Naive thymus-derived CD8-positive, alpha-beta T cell (primary cell): ENCODE results near the gene GMFB. TPM values are rescaled to one million over a fixed set of nuclear protein-coding genes. Genes with fewer than 3 reads are reported as not detected.

Experiments
- ATAC-seq, 2 donors: fragments of 150-1000 bp; cut with Tn5 transposase in 1 of 2; sonication (Bioruptor Pico), chemical (Tn5 transposase) in 1 of 2; 1 replicate in 1 of 2; 2 replicates in 1 of 2; pipeline ENCODE4 v1.10.0; 2021; ENCODE audit warnings: mild to moderate bottlenecking in 2 of 2, moderate library complexity in 2 of 2
- POLR2A ChIA-PET: fragments of 350-600 bp; sonication (Branson Sonifier 250); formaldehyde crosslinking; loops from one replicate; lab custom pipeline; 2021; ENCODE audit warnings: antibody characterized with exemption; lab: Charles Lee
- DNase-seq, 10 donors: peaks; one replicate each; pipeline versions ENCODE4 v3.0.0 to v3.0.0-alpha.2; 2020 to 2022
- H3K27ac Mint-ChIP-seq, 10 donors: one replicate each; pipeline ENCODE4 v1.8.0; 2020 to 2022; ENCODE audit warnings: mild to moderate bottlenecking in 10 of 10, mixed read lengths in 10 of 10, moderate library complexity in 4 of 10, inconsistent platforms in 1 of 10
- H3K27me3 Mint-ChIP-seq, 5 donors: one replicate each; pipeline ENCODE4 v1.8.0; 2021 to 2022; ENCODE audit warnings: mixed read lengths in 5 of 5
- H3K36me3 Mint-ChIP-seq, 3 donors: one replicate each; pipeline ENCODE4 v1.8.0; 2020 to 2022; ENCODE audit warnings: mixed read lengths in 3 of 3, mild to moderate bottlenecking in 2 of 3, inconsistent platforms in 1 of 3
- H3K4me1 Mint-ChIP-seq, 4 donors: one replicate each; pipeline ENCODE4 v1.8.0; 2021 to 2022; ENCODE audit warnings: mixed read lengths in 4 of 4
- H3K4me3 Mint-ChIP-seq, 10 donors: one replicate each; pipeline ENCODE4 v1.8.0; 2020 to 2022; ENCODE audit warnings: mild to moderate bottlenecking in 10 of 10, mixed read lengths in 10 of 10, moderate library complexity in 6 of 10, inconsistent platforms in 1 of 10
- H3K9me3 Mint-ChIP-seq, 9 donors: one replicate each; pipeline ENCODE4 v1.8.0; 2020 to 2022; ENCODE audit warnings: mixed read lengths in 9 of 9, mild to moderate bottlenecking in 3 of 9, inconsistent platforms in 1 of 9, moderate library complexity in 1 of 9
- polyA plus RNA-seq, 3 donors: library from polyadenylated mRNA; unstranded; fragments of 300-500 nt; fragmentation: Illumina TruSeq; gene quantifications; one replicate each; pipeline ENCODE4 v1.2.3, GENCODE V29; 2021
- total RNA-seq, 8 experiments: library from RNA in 2 of 8; stranded (reverse) in 2 of 8; gene quantifications; one replicate each; pipeline ENCODE4 v1.2.3 and lab custom pipeline; 2021 to 2026

Gene GMFB
- total and polyA plus RNA-seq, 5 experiments from 2014 or later: 9.2 to 38.3 (median 13.9) TPM

DNA sequence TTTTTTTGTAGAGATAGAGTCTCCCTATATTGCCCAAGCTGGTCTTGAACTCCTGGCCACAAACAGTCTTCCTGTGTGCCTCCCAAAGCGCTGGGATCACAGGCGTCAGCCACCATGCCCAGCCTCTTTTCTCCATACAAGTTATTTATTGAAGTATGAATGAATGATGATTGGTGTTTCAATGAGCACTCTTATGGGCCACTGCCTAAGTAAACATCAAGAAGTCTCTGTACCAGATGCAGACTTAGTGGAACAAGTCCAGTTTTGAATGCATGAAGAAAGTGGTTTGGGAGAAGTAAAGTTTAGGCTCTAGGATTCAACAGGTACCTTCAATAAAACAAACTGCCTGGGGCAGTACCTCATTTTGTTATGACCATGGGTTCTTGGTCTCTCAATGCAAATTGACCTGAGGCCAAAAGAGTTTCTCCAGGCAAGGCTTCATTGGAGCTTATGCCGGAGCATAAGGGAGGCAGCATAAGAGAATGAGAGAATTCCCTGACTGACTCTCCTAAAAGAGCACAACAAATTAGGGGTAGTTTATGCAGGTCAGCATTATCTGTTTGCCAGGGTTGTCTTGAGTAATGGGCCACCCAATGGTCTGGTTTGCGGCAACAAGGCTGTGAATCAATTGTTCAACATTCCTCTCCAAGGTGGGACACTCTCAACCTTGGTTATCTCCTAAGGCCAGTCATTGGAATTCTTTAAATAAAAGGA is 1.1 kb upstream of the GMFB start:
- ATAC-seq (no peak), DNase-seq (no peak)
- POLR2A ChIA-PET: interaction anchor here (0.7 to 2.8 kb wide), 4 partner anchors 18 to 1025 kb away, joined by 3 to 16 read pairs (median 10); partner anchors contain the start of gene CGRRF1
- H3K4me3 Mint-ChIP-seq: peak overlapping the region; percentile 79 to 94 (median 92)
- H3K9me3 Mint-ChIP-seq: peaks cover 0 to 3% (median 0%) of the 10 kb centered on the region in 9 donors
- no peaks in the 10 kb centered on the region for H3K36me3 Mint-ChIP-seq
- H3K27ac Mint-ChIP-seq: peak overlapping the region; percentile 94 to 98 (median 94)
- peaks cover 16 to 56% (median 47%) of the 10 kb centered on the region in 4 donors for H3K4me1 Mint-ChIP-seq
- peaks cover 0 to 1% (median 0%) of the 10 kb centered on the region in 5 donors for H3K27me3 Mint-ChIP-seq

DNA sequence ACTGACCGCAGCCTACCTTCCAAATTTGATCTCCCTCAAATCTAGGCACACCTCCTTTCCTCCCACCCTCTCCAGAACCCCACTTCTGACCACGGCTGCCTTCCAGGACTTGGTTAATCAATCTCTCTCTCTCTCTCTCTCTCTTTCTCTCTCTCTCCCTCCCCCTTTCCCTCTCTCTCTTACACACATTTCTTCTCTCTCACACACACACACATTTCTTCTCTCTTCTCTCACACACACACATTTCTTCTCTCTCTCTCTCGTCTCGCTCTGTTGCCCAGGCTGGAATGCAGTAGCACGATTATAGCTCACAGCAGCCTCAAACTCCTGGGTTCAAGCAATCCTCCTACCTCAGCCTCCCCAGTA is 521 bp upstream of the GMFB start:
- H3K36me3 Mint-ChIP-seq: no peaks in the 10 kb centered on the region
- peaks cover 0 to 1% (median 0%) of the 10 kb centered on the region in 5 donors for H3K27me3 Mint-ChIP-seq
- POLR2A ChIA-PET: interaction anchor here (0.7 to 2.8 kb wide), 10 partner anchors 18 to 1025 kb away, joined by 3 to 16 read pairs (median 4); partner anchors contain the start of genes CDKN3 and CGRRF1
- H3K9me3 Mint-ChIP-seq: peaks cover 0 to 3% (median 0%) of the 10 kb centered on the region in 9 donors
- DNase-seq (no peak), ATAC-seq (no peak)
- peak overlapping the region; percentile 79 to 94 (median 92) for H3K4me3 Mint-ChIP-seq
- peaks cover 21 to 62% (median 53%) of the 10 kb centered on the region in 4 donors for H3K4me1 Mint-ChIP-seq
- peak overlapping the region; percentile 94 to 98 (median 94) for H3K27ac Mint-ChIP-seq

DNA sequence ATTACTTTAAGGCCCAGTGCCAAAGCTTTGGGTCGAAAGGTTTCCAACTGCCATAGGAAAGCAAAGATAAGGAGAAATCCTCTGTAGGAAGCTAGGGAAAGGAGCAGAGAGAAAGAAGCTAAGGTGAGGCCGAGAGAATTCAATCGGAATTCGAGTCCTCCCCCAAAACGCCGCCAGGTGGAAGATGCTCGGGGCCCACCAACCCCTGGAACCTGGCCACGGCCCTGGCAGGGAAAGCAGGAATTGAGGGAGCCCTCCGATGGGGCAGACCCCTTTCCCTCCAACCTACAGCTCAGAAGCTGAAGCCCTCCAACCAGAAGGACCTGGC is 498 bp downstream of the GMFB start:
- H3K4me3 Mint-ChIP-seq: peak overlapping the region; percentile 78 to 96 (median 90)
- POLR2A ChIA-PET: interaction anchor here (1.3 to 2.8 kb wide), 5 partner anchors 19 to 91 kb away, joined by 4 to 16 read pairs (median 6); partner anchors contain the start of genes CDKN3, CGRRF1 and CNIH1
- ATAC-seq: peak in 1 of 2 donors; percentile 45

DNA sequence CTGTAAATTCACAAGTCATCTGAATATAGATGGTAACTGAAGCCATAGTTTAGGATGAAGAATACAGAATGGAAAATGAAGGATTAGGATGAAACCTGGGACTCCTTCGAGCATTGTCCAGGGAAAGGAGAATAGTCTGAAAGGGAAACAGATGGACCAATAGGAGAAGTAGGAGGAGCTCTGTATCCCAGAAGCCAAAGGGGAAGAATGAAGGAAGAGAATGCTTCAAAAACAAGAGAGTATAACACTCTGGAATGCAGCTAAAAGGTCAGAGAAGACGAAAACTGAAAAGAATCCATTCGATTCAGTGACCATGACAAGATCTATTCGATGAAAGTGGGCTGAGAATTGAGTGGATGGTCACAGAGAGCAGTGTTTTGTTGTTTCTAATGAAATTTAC is 1.0 kb downstream of the GMFB start:
- peaks cover 0 to 12% (median 3%) of the 10 kb centered on the region in 3 donors for H3K36me3 Mint-ChIP-seq
- DNase-seq (no peak), ATAC-seq (no peak)
- peak overlapping the region; percentile 71 to 97 (median 94) for H3K27ac Mint-ChIP-seq
- peaks cover 0 to 1% (median 0%) of the 10 kb centered on the region in 5 donors for H3K27me3 Mint-ChIP-seq
- H3K4me1 Mint-ChIP-seq: peaks cover 25 to 76% (median 63%) of the 10 kb centered on the region in 4 donors
- peak overlapping the region; percentile 78 to 96 (median 90) for H3K4me3 Mint-ChIP-seq
- POLR2A ChIA-PET: interaction anchor here (1.3 to 1.9 kb wide), 4 partner anchors 22 to 91 kb away, joined by 4 to 13 read pairs (median 6); partner anchors contain the start of genes CDKN3, CGRRF1 and CNIH1
- H3K9me3 Mint-ChIP-seq: peaks cover 0 to 3% (median 0%) of the 10 kb centered on the region in 9 donors

More for the DNA sequence above, 498 bp downstream of the GMFB start:
- Mint-ChIP-seq H3K36me3 (peaks cover 0 to 7% (median 3%) of the 10 kb centered on the region in 3 donors), H3K4me1 (peaks cover 23 to 71% (median 60%) of the 10 kb centered on the region in 4 donors), H3K9me3 (peaks cover 0 to 3% (median 0%) of the 10 kb centered on the region in 9 donors), H3K27me3 (peaks cover 0 to 1% (median 0%) of the 10 kb centered on the region in 5 donors), H3K27ac (peak overlapping the region; percentile 71 to 97 (median 94))
- peak in 2 of 10 donors; percentile 11 to 13 for DNase-seq

DNA sequence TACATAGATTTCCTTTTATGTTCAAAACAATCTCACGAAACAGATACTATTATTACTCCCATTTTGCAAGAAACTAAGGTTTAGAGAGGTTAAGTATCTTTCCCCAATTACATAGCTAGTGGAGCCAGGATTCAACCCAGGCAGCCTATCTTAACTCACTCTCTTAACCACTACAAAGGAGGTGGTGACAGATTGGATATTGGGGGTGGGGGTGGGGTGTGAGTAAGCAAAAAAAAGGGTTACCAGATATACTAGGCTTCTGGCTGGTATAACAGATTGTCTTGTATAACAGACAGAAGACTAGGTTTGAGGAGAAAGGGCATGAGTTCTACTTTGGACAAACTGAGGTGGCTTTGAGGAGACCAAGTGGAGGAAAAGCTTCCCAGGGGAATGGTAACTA is 2.1 kb downstream of the GMFB start:
- POLR2A ChIA-PET: interaction anchor here (0.6 kb wide), 1 partner anchor 10 kb away, joined by 3 read pairs; no protein-coding TSS in a partner anchor

DNA sequence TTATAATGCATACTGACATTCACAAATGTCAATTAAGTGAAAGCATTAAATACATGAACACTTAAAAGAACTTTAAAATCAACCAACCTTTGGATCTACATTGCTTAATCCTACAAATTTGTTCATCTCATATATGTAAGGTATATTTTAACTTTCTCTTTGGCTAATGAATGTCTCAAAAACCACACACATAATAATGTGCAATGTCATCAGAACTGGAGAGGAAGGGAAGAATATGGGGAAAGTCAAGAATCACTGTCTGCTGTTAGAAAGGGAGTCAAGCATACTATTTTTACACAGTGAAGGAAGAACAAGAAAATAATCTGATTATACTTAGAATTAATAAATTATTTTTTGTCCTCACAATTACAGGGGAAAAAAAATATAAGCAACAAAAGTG is 4.9 kb downstream of the GMFB start:
- peak overlapping the region in 4 of 10 donors; percentile 7 to 94 (median 32) for H3K27ac Mint-ChIP-seq
- peaks cover 0 to 37% (median 8%) of the 10 kb centered on the region in 3 donors for H3K36me3 Mint-ChIP-seq
- peaks cover 0 to under 1% (median 0%) of the 10 kb centered on the region in 5 donors for H3K27me3 Mint-ChIP-seq
- DNase-seq (no peak), ATAC-seq (no peak)
- POLR2A ChIA-PET: interaction anchor here (0.8 kb wide), 1 partner anchor 32 kb away, joined by 3 read pairs; no protein-coding TSS in a partner anchor
- H3K4me3 Mint-ChIP-seq: peak overlapping the region in 2 of 10 donors; percentile 5 to 50
- H3K4me1 Mint-ChIP-seq: peaks cover 18 to 63% (median 53%) of the 10 kb centered on the region in 4 donors
- peaks cover 0 to 3% (median 0%) of the 10 kb centered on the region in 9 donors for H3K9me3 Mint-ChIP-seq

More for the DNA sequence above, 2.1 kb downstream of the GMFB start:
- peak overlapping the region; percentile 64 to 93 (median 88) for H3K4me3 Mint-ChIP-seq
- ATAC-seq (no peak), DNase-seq (no peak)
- peaks cover 0 to 1% (median 0%) of the 10 kb centered on the region in 5 donors for H3K27me3 Mint-ChIP-seq
- H3K36me3 Mint-ChIP-seq: peaks cover 0 to 19% (median 7%) of the 10 kb centered on the region in 3 donors
- H3K27ac Mint-ChIP-seq: peak overlapping the region in 9 of 10 donors; percentile 22 to 96 (median 61)
- H3K9me3 Mint-ChIP-seq: peaks cover 0 to 3% (median 0%) of the 10 kb centered on the region in 9 donors
- peaks cover 25 to 84% (median 65%) of the 10 kb centered on the region in 4 donors for H3K4me1 Mint-ChIP-seq

DNA sequence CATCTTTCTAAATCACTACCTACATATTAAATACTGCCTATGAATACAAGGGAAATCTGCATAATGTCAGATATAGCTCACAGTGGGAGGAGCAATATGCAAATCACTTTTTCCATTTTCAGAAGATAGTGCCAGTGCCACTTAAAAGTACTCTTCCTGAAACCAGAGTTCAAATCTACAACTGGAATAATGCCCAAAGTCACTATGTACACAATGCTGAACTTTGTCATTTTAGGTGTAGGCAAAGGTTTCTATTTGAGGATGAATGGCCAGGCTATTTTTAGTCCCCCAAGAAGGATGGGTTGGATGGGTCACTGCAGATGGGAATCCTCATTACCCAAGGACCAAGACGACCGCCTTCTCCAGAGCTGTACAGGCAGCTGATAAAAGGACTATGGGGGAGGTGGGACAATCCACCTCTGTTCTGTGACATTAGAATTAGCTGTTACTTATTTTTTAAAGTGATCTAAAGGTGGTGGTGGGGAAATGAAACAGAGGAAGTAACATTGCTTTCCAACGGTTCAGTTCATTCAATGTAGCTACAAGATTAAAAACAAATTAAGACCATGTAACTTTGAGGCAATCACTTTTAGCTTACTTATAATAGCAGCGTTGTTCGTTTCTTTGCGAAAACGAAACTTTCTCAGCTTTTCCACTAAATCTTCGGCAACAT is 5.6 kb downstream of the GMFB start:
- peaks cover 0 to 43% (median 8%) of the 10 kb centered on the region in 3 donors for H3K36me3 Mint-ChIP-seq
- POLR2A ChIA-PET: no interaction called here
- peak overlapping the region in 1 of 10 donors; percentile 50 for H3K4me3 Mint-ChIP-seq
- peaks cover 0 to 3% (median 0%) of the 10 kb centered on the region in 9 donors for H3K9me3 Mint-ChIP-seq
- no peak for ATAC-seq
- no peaks in the 10 kb centered on the region for H3K27me3 Mint-ChIP-seq
- H3K27ac Mint-ChIP-seq: peak overlapping the region in 6 of 10 donors; percentile 7 to 94 (median 32)
- DNase-seq: no peak
- peaks cover 18 to 61% (median 52%) of the 10 kb centered on the region in 4 donors for H3K4me1 Mint-ChIP-seq

DNA sequence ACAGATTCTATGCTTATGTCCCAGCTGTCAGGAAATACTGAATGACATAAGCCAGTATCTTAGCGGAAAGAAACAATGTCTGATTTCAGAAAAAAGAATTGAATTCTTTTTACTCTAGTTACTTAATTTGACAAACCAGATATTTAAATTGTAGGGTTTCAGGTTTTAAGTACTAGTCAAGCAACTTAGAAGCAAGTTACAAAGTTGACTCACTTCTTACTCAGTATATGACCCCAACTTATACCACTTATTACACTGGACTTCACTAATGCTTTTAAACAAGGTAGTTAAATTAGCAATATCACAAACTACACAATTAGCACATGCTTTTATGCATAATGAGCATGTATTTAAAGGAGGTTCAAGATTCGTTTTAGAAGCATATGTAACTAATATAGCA is 7.1 kb downstream of the GMFB start:
- Mint-ChIP-seq H3K27me3 (no peaks in the 10 kb centered on the region), H3K36me3 (peaks cover 0 to 55% (median 12%) of the 10 kb centered on the region in 3 donors)

DNA sequence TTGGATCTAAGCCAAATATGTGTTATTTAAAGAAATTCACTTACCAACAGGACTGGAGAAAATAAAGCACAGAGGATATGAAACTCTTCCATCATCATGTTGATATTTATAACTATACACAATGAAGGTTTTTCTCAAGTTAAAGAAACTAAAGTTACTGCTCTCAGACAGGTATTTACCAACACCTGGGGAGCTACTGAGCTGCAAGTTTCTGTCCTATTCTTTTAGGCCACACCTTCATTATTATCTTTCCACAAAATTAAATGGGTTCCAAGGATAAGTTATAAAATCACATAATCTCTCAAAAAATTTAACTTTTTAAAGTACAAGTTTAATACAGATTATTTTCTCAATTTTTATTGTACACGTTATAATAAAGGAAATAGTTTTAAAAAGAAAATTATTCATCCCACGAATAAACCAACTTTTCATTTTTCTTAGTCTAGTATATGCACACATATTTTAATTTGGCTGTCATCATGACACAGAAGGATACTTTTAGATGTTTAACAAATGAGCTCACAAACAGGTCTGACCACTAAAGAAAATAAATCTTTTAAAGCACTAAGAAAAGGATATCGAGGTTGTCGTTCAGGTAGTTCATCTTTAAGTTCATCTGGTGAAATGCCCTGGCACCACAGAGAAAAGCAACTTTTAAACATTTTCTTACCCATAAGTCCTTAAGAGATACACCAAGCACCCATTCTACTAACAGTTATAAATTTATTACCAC is 7.8 kb downstream of the GMFB start:
- H3K4me1 Mint-ChIP-seq: peaks cover 12 to 39% (median 30%) of the 10 kb centered on the region in 4 donors
- H3K27ac Mint-ChIP-seq: peak overlapping the region in 1 of 10 donors; percentile 4
- no peaks in the 10 kb centered on the region for H3K9me3 Mint-ChIP-seq
- no peak for DNase-seq
- H3K27me3 Mint-ChIP-seq: no peaks in the 10 kb centered on the region
- ATAC-seq: no peak
- POLR2A ChIA-PET: no interaction called here
- H3K36me3 Mint-ChIP-seq: peaks cover 0 to 62% (median 15%) of the 10 kb centered on the region in 3 donors
- H3K4me3 Mint-ChIP-seq: no peak overlapping the region

More for the DNA sequence above, 7.1 kb downstream of the GMFB start:
- POLR2A ChIA-PET: no interaction called here
- Mint-ChIP-seq H3K9me3 (no peaks in the 10 kb centered on the region), H3K4me3 (no peak overlapping the region), H3K27ac (no peak overlapping the region), H3K4me1 (peaks cover 14 to 46% (median 37%) of the 10 kb centered on the region in 4 donors)
- ATAC-seq (no peak), DNase-seq (no peak)

DNA sequence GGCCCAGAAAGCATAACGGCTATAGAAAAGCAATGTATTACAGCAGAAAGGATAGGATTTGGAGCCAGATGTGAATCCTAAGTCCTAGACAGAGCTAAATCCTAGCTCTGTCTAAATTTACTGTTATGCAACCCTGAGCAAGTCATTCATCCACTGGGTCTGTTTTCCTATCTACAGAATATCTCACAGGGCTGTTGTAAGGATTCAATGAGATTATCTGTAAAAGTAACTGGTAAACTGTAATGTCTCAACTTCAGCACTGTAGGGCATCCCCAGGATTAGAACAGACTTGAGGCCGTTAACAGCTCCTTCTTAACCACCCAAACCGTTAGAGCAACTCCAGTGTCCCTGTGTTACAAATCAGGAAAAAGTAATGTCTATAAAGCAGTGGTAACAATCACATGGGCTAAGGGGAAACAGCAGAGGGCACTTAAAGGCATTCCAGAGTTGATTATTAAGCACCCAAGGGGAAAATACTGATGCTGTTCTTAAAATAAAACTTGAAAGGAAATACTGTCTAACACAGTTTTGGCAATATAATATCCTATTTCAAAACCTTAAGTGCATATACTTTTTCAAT is 10.1 kb downstream of the GMFB start:
- H3K27me3 Mint-ChIP-seq: no peaks in the 10 kb centered on the region
- H3K27ac Mint-ChIP-seq: peak overlapping the region in 2 of 10 donors; percentile 24 to 34
- DNase-seq (no peak), ATAC-seq (no peak)
- H3K4me1 Mint-ChIP-seq: peaks cover 2 to 17% (median 9%) of the 10 kb centered on the region in 4 donors
- H3K4me3 Mint-ChIP-seq: no peak overlapping the region
- H3K9me3 Mint-ChIP-seq: no peaks in the 10 kb centered on the region
- POLR2A ChIA-PET: no interaction called here
- H3K36me3 Mint-ChIP-seq: peaks cover 0 to 78% (median 19%) of the 10 kb centered on the region in 3 donors

DNA sequence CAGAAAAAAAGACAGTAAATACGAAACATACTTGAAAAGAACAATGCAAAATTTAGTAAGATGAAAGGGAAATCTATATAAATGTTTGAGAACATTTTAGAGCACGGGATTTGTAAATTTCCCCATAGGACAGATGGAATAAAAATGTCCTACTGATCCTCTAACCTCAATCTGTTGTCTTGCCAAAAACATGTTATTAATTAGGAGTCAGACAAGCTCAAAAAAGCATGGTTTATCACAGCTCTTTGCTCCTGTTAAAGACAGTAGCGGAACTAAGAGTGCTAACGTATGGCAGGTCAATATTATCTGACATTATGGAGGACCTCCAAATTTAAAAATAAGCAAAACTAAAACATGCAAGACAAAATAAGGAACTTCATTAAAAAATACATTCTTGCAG is 12.9 kb downstream of the GMFB start:
- POLR2A ChIA-PET: no interaction called here
- Mint-ChIP-seq H3K27me3 (no peaks in the 10 kb centered on the region), H3K36me3 (peaks cover 0 to 70% (median 13%) of the 10 kb centered on the region in 3 donors), H3K27ac (peak overlapping the region in 3 of 10 donors; percentile 1 to 54 (median 22)), H3K4me3 (no peak overlapping the region), H3K9me3 (no peaks in the 10 kb centered on the region), H3K4me1 (no peaks in the 10 kb centered on the region)
- ATAC-seq (no peak), DNase-seq (no peak)
